ENCODE results near the gene STX8.
"Not testable (repeated sequence)": the region's sequence is repeated elsewhere in the genome, so short reads cannot be mapped to it uniquely, and the experiment has no call there.

Gene STX8

GRCh38 chr17:9557161-9557755 lies 18.4 kb downstream of the STX8 start:
- Histone ChIP-seq H3K36me3 (ENCODE audit: control insufficient read depth, insufficient read depth, low read length) (peaks cover 3% of the 10 kb centered on the region), H3K9me3 (ENCODE audit: control insufficient read depth, low read length) (no peaks in the 10 kb centered on the region), H3K4me1 (ENCODE audit: control insufficient read depth, insufficient read depth, low read length, poor library complexity, severe bottlenecking) (no peaks in the 10 kb centered on the region), H3K27ac (ENCODE audit: low read depth, low read length, severe bottlenecking) (no peak overlapping the region), H3K4me3 (ENCODE audit: extremely low read depth, insufficient read depth, low read length, poor library complexity, severe bottlenecking) (no peak overlapping the region)
- 92 to 95% methylated on average over 8 to 9 of the region's 10 CpGs for WGBS, 2 experiments (ENCODE audit: insufficient coverage in 2 of 2)

- H3K4me1 ChIP-seq (ENCODE audit: control insufficient read depth, insufficient read depth, low read length, poor library complexity, severe bottlenecking); H3K36me3 ChIP-seq (ENCODE audit: control insufficient read depth, insufficient read depth, low read length); H3K27ac ChIP-seq (ENCODE audit: low read depth, low read length, severe bottlenecking); H3K4me3 ChIP-seq (ENCODE audit: extremely low read depth, insufficient read depth, low read length, poor library complexity, severe bottlenecking); H3K9me3 ChIP-seq (ENCODE audit: control insufficient read depth, low read length): not testable (repeated sequence)
- WGBS, 2 experiments (ENCODE audit: insufficient coverage in 2 of 2): 92% methylated on average over 2 of the region's 6 CpGs; no CpG with 5 or more reads in 1 of the 2 experiments
Measured at GRCh38 chr17:9554715-9555114, 20.9 kb downstream of the STX8 start.

GRCh38 chr17:9553596-9553995 lies 22.0 kb downstream of the STX8 start:
- Histone ChIP-seq H3K4me3 (ENCODE audit: extremely low read depth, insufficient read depth, low read length, poor library complexity, severe bottlenecking) (no peak overlapping the region), H3K27ac (ENCODE audit: low read depth, low read length, severe bottlenecking) (no peak overlapping the region), H3K4me1 (ENCODE audit: control insufficient read depth, insufficient read depth, low read length, poor library complexity, severe bottlenecking) (no peaks in the 10 kb centered on the region), H3K36me3 (ENCODE audit: control insufficient read depth, insufficient read depth, low read length) (peaks cover 3% of the 10 kb centered on the region), H3K9me3 (ENCODE audit: control insufficient read depth, low read length) (no peaks in the 10 kb centered on the region)
- WGBS, 2 experiments (ENCODE audit: insufficient coverage in 2 of 2): 80 to 100% methylated on average over 1 to 2 of the region's 4 CpGs

- no peak overlapping the region for H3K4me3 ChIP-seq (ENCODE audit: extremely low read depth, insufficient read depth, low read length, poor library complexity, severe bottlenecking)
- WGBS, 2 experiments (ENCODE audit: insufficient coverage in 2 of 2): 90 to 100% methylated on average over 1 to 2 of the region's 2 CpGs
- no peaks in the 10 kb centered on the region for H3K4me1 ChIP-seq (ENCODE audit: control insufficient read depth, insufficient read depth, low read length, poor library complexity, severe bottlenecking)
- H3K27ac ChIP-seq (ENCODE audit: low read depth, low read length, severe bottlenecking): no peak overlapping the region
- no peaks in the 10 kb centered on the region for H3K9me3 ChIP-seq (ENCODE audit: control insufficient read depth, low read length)
- H3K36me3 ChIP-seq (ENCODE audit: control insufficient read depth, insufficient read depth, low read length): peaks cover 3% of the 10 kb centered on the region
Measured at GRCh38 chr17:9553181-9553580, 22.4 kb downstream of the STX8 start.

DNA sequence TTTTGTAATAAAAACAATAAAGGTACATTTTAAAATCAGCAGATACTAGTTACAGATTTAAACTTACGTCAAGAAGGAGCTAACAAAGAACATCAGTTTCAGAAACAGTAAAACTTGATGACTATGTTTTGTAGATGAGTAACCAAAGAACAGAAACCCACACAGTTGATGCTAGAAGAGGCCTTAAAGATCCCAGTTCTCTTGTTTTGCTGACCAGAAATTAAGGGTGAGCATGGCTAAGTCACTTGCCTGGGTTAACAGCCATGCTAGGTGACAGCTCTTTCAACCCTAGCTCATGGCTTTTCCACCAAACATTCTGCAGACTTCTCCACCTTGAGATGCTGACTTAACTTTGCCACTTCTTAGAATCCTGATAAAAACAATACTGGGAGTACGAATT lies 26.4 kb downstream of the STX8 start:
- no peaks in the 10 kb centered on the region for H3K9me3 ChIP-seq (ENCODE audit: control insufficient read depth, low read length)
- WGBS, 2 experiments (ENCODE audit: insufficient coverage in 2 of 2): 89% methylated on average over 1 of the region's 2 CpGs; no CpG with 5 or more reads in 1 of the 2 experiments

GRCh38 chr17:9544221-9544620 lies 31.4 kb downstream of the STX8 start:
- H3K36me3 ChIP-seq (ENCODE audit: control insufficient read depth, insufficient read depth, low read length): no peaks in the 10 kb centered on the region
- H3K27ac ChIP-seq (ENCODE audit: low read depth, low read length, severe bottlenecking): no peak overlapping the region
- 56 to 62% methylated on average over 6 of the region's 7 CpGs for WGBS, 2 experiments (ENCODE audit: insufficient coverage in 2 of 2)
- no peak overlapping the region for H3K4me3 ChIP-seq (ENCODE audit: extremely low read depth, insufficient read depth, low read length, poor library complexity, severe bottlenecking)
- no peaks in the 10 kb centered on the region for H3K9me3 ChIP-seq (ENCODE audit: control insufficient read depth, low read length)
- H3K4me1 ChIP-seq (ENCODE audit: control insufficient read depth, insufficient read depth, low read length, poor library complexity, severe bottlenecking): peaks cover 6% of the 10 kb centered on the region

More for the DNA sequence above, 26.4 kb downstream of the STX8 start:
- H3K36me3 ChIP-seq (ENCODE audit: control insufficient read depth, insufficient read depth, low read length): no peaks in the 10 kb centered on the region
- no peak overlapping the region for H3K4me3 ChIP-seq (ENCODE audit: extremely low read depth, insufficient read depth, low read length, poor library complexity, severe bottlenecking)
- peaks cover 2% of the 10 kb centered on the region for H3K4me1 ChIP-seq (ENCODE audit: control insufficient read depth, insufficient read depth, low read length, poor library complexity, severe bottlenecking)
- H3K27ac ChIP-seq (ENCODE audit: low read depth, low read length, severe bottlenecking): no peak overlapping the region

- Histone ChIP-seq H3K4me3 (ENCODE audit: extremely low read depth, insufficient read depth, low read length, poor library complexity, severe bottlenecking) (no peak overlapping the region), H3K9me3 (ENCODE audit: control insufficient read depth, low read length) (no peaks in the 10 kb centered on the region), H3K27ac (ENCODE audit: low read depth, low read length, severe bottlenecking) (no peak overlapping the region), H3K36me3 (ENCODE audit: control insufficient read depth, insufficient read depth, low read length) (no peaks in the 10 kb centered on the region), H3K4me1 (ENCODE audit: control insufficient read depth, insufficient read depth, low read length, poor library complexity, severe bottlenecking) (peaks cover 6% of the 10 kb centered on the region)
- WGBS, 2 experiments (ENCODE audit: insufficient coverage in 2 of 2): 94 to 95% methylated on average over 3 to 4 of the region's 4 CpGs
Measured at GRCh38 chr17:9541718-9542117, 33.9 kb downstream of the STX8 start.

DNA sequence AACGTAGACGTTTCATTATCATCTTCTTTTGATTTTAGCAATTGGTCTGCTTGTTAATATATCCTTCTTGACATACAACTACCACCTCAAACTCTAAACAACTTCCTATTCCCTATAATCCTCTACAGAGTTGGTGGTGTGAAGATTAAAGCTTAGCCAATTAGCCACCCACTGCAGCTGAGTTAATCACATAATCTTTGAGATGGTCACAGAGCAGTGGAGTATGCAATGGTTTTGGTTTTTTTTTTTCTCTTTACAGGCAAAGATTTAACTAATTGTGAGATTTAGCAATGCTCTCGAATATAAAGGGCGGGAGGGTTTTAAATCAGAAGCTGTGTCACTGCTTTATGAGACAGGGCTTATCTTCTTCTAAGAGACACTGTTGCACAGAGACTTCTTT lies 37.0 kb downstream of the STX8 start:
- Histone ChIP-seq H3K36me3 (ENCODE audit: control insufficient read depth, insufficient read depth, low read length) (no peaks in the 10 kb centered on the region), H3K9me3 (ENCODE audit: control insufficient read depth, low read length) (no peaks in the 10 kb centered on the region), H3K4me3 (ENCODE audit: extremely low read depth, insufficient read depth, low read length, poor library complexity, severe bottlenecking) (no peak overlapping the region), H3K27ac (ENCODE audit: low read depth, low read length, severe bottlenecking) (no peak overlapping the region), H3K4me1 (ENCODE audit: control insufficient read depth, insufficient read depth, low read length, poor library complexity, severe bottlenecking) (no peaks in the 10 kb centered on the region)
- WGBS, 2 experiments (ENCODE audit: insufficient coverage in 2 of 2): 80% methylated on average over 1 of the region's 4 CpGs; no CpG with 5 or more reads in 1 of the 2 experiments

DNA sequence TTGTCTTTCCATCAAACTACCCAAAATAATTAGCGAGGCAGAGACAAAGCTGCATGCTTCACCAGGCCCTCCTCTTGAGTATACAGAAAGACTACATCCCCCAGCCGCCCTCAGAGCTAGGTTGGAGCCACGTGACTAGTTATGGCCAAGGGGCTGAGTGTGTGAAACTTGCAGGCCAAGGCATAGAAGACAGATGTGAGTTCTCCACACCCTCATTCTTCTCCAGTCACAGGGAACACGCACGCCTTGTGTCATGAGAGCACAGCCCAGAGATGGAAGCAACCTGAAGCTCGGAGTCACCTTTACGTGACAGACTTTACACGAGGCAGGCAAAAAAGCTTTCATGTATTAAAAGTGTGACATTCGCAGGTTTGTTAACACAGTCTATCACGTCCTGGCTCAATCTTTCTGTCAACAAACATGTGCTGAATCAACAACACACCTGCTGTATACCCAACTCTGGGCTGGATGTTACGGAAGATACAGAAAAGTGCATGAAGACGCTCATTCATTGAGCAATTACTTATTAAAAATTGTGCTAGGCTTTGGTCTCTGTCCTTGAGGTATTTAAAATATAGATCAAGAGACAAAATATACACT lies 38.3 kb downstream of the STX8 start:
- WGBS, 2 experiments (ENCODE audit: insufficient coverage in 2 of 2): 85 to 86% methylated on average over 3 to 8 of the region's 12 CpGs
- H3K4me1 ChIP-seq (ENCODE audit: control insufficient read depth, insufficient read depth, low read length, poor library complexity, severe bottlenecking): no peaks in the 10 kb centered on the region
- H3K4me3 ChIP-seq (ENCODE audit: extremely low read depth, insufficient read depth, low read length, poor library complexity, severe bottlenecking): no peak overlapping the region
- no peak overlapping the region for H3K27ac ChIP-seq (ENCODE audit: low read depth, low read length, severe bottlenecking)
- H3K36me3 ChIP-seq (ENCODE audit: control insufficient read depth, insufficient read depth, low read length): no peaks in the 10 kb centered on the region
- no peaks in the 10 kb centered on the region for H3K9me3 ChIP-seq (ENCODE audit: control insufficient read depth, low read length)

DNA sequence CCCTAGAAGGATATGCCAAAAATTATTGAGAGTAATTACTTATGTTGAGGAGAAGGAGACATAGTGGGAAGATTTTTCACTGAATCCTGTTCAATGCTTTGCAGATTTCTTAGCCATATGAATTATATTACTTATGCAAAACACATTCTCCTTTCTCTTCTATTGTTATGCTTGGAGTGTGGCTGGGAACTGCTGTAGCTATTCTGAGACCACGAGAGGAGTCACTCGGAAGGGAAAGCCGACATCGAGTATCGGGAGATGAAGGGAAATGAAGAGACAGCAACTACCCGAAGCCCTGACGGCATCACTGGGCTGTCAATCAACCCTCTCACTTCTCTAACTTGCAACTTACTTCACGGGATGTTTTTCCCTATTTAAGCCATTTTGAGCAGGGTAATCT lies 39.6 kb downstream of the STX8 start:
- no peaks in the 10 kb centered on the region for H3K36me3 ChIP-seq (ENCODE audit: control insufficient read depth, insufficient read depth, low read length)
- H3K4me3 ChIP-seq (ENCODE audit: extremely low read depth, insufficient read depth, low read length, poor library complexity, severe bottlenecking): no peak overlapping the region
- H3K9me3 ChIP-seq (ENCODE audit: control insufficient read depth, low read length): no peaks in the 10 kb centered on the region
- no peak overlapping the region for H3K27ac ChIP-seq (ENCODE audit: low read depth, low read length, severe bottlenecking)
- WGBS, 2 experiments (ENCODE audit: insufficient coverage in 2 of 2): 80 to 89% methylated on average over 3 of the region's 8 CpGs
- no peaks in the 10 kb centered on the region for H3K4me1 ChIP-seq (ENCODE audit: control insufficient read depth, insufficient read depth, low read length, poor library complexity, severe bottlenecking)

DNA sequence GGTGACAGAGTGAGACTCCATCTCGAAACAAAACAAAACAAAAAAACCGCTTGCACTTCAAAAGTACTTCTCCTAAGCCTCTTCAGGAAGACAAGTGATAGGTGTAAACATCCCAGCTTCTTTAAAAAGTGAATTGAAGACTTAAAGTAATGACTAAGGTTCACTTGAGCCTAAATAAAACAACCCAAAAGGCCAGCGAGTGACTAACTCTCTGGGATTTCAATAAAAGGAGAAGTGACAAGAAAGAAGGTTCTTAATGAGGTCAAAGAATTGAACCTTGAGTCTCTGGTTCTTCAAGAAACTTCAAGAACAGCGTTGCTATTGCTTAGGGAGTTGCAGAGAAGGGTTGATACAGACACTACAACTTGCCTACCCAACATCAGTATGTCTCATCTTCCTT lies 42.2 kb downstream of the STX8 start:
- WGBS, 2 experiments (ENCODE audit: insufficient coverage in 2 of 2): 80 to 93% methylated on average over 2 to 3 of the region's 4 CpGs
- H3K36me3 ChIP-seq (ENCODE audit: control insufficient read depth, insufficient read depth, low read length): no peaks in the 10 kb centered on the region
- H3K9me3 ChIP-seq (ENCODE audit: control insufficient read depth, low read length): no peaks in the 10 kb centered on the region
- no peaks in the 10 kb centered on the region for H3K4me1 ChIP-seq (ENCODE audit: control insufficient read depth, insufficient read depth, low read length, poor library complexity, severe bottlenecking)
- H3K27ac ChIP-seq (ENCODE audit: low read depth, low read length, severe bottlenecking): no peak overlapping the region
- no peak overlapping the region for H3K4me3 ChIP-seq (ENCODE audit: extremely low read depth, insufficient read depth, low read length, poor library complexity, severe bottlenecking)
